BE2C (cell line): ENCODE data around the gene NOL4L.

Experiments
- DNase-seq: peaks from one replicate; pipeline ENCODE4 v3.0.0-alpha.2; 2020
- H3K27me3 ChIP-seq: fragments of 250-450 bp; sonication (Bioruptor Pico); 2 replicates; pipeline ENCODE4 v1.5.1; 2020; ENCODE audit warnings: mild to moderate bottlenecking
- H3K36me3 ChIP-seq: fragments of 250-450 bp; sonication (Bioruptor Pico); 2 replicates; pipeline ENCODE4 v1.5.1; 2020; ENCODE audit warnings: mild to moderate bottlenecking
- H3K4me1 ChIP-seq: fragments of 250-450 bp; sonication (Bioruptor Pico); 2 replicates; pipeline ENCODE4 v1.5.1; 2020
- H3K4me3 ChIP-seq: 2 replicates; pipeline ENCODE4 v1.5.1; 2011; ENCODE audit warnings: low read depth, low read length
- H3K9me3 ChIP-seq: fragments of 250-450 bp; sonication (Bioruptor Pico); 2 replicates; pipeline ENCODE4 v1.5.1; 2020
- CTCF ChIP-seq: IDR thresholded peaks from 2 replicates; pipeline ENCODE4 v1.5.1; 2012; ENCODE audit warnings: mild to moderate bottlenecking, low read depth, low read length

The NOL4L gene

GRCh38 chr20:32566379-32567374 is 18.5 kb downstream of the NOL4L start:
- Histone ChIP-seq H3K27me3 (no peaks in the 10 kb centered on the region), H3K9me3 (no peaks in the 10 kb centered on the region), H3K4me1 (no peaks in the 10 kb centered on the region; the same call in 1 of the 2 replicates), H3K36me3 (no peaks in the 10 kb centered on the region), H3K4me3 (no peak overlapping the region)
- no peak for TF ChIP-seq CTCF
- DNase-seq, result no peak

GRCh38 chr20:32565735-32566032 is 19.4 kb downstream of the NOL4L start:
- no peak for TF ChIP-seq CTCF
- Histone ChIP-seq H3K36me3 (no peaks in the 10 kb centered on the region), H3K9me3 (no peaks in the 10 kb centered on the region), H3K27me3 (no peaks in the 10 kb centered on the region), H3K4me1 (peaks cover 5% of the 10 kb centered on the region), H3K4me3 (no peak overlapping the region)
- DNase-seq, result no peak

- DNase-seq, result no peak
- no peak for TF ChIP-seq CTCF
- H3K27me3 ChIP-seq, result no peaks in the 10 kb centered on the region
- H3K4me3 ChIP-seq, result no peak overlapping the region
- H3K9me3 ChIP-seq, result no peaks in the 10 kb centered on the region
- peaks cover 5% of the 10 kb centered on the region for H3K4me1 ChIP-seq
- no peaks in the 10 kb centered on the region for H3K36me3 ChIP-seq
Measured at GRCh38 chr20:32564921-32565734, 20.0 kb downstream of the NOL4L start.

- Histone ChIP-seq H3K4me3 (no peak overlapping the region), H3K4me1 (peaks cover 9% of the 10 kb centered on the region), H3K36me3 (no peaks in the 10 kb centered on the region), H3K27me3 (no peaks in the 10 kb centered on the region), H3K9me3 (no peaks in the 10 kb centered on the region)
- TF ChIP-seq CTCF, result no peak
- DNase-seq, result no peak
Measured at GRCh38 chr20:32564440-32564839, 20.7 kb downstream of the NOL4L start.

- Histone ChIP-seq H3K9me3 (no peaks in the 10 kb centered on the region), H3K36me3 (no peaks in the 10 kb centered on the region), H3K4me1 (peaks cover 12% of the 10 kb centered on the region), H3K27me3 (no peaks in the 10 kb centered on the region), H3K4me3 (no peak overlapping the region)
- no peak for DNase-seq
- TF ChIP-seq CTCF, result no peak
Measured at GRCh38 chr20:32563311-32564272, 21.5 kb downstream of the NOL4L start.
